Measurements from ENCODE around the gene SCLT1.

Gene SCLT1

DNA sequence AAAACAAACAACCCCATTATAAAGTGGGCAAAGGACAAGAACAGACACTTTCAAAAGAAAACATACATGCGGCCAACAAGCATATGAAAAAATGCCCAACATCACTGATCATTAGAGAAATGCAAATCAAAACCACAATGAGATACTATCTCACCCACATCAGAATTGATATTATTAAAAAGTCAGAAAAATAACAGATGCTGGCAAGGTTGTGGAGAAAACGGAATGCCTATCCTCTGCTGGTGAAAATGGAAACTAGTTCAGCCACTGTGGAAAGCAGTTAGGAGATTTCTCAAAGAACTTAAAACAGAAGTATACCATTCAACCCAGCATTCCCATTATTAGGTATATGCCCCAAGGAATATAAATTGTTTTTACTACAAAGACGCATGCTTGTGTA, 171.4 kb downstream of the SCLT1 start:
- no peak overlapping the region for H3K4me3 ChIP-seq (ENCODE audit: low read length)
- no peak for DNase-seq (ENCODE audit: low read depth)
- TF ChIP-seq, protein P1, sequence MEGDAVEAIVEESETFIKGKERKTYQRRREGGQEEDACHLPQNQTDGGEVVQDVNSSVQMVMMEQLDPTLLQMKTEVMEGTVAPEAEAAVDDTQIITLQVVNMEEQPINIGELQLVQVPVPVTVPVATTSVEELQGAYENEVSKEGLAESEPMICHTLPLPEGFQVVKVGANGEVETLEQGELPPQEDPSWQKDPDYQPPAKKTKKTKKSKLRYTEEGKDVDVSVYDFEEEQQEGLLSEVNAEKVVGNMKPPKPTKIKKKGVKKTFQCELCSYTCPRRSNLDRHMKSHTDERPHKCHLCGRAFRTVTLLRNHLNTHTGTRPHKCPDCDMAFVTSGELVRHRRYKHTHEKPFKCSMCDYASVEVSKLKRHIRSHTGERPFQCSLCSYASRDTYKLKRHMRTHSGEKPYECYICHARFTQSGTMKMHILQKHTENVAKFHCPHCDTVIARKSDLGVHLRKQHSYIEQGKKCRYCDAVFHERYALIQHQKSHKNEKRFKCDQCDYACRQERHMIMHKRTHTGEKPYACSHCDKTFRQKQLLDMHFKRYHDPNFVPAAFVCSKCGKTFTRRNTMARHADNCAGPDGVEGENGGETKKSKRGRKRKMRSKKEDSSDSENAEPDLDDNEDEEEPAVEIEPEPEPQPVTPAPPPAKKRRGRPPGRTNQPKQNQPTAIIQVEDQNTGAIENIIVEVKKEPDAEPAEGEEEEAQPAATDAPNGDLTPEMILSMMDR (conservative IDR thresholded peaks at IDR 0.05; ENCODE audit: low read length) = no peak

DNA sequence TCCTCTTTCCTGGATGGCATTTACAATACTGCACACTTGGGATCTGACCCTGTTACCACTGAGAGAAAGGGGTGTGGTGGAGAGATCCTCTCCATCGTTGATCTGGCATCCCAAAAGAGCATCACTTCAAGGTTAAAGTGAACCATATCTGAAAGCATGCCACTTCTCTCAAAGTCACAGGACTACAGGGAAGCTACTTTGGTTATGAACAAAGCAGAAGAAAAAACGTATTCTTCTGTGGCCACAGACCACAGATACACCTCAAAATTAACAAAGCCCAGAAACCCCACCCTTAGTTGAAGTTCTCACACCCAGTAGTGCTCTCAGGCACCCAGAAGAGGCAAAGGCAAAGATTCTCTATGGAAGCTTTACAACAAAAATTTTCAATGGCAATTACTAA, 175.6 kb downstream of the SCLT1 start:
- DNase-seq (ENCODE audit: low read depth) = no peak
- H3K4me3 ChIP-seq (ENCODE audit: low read length) = no peak overlapping the region
- TF ChIP-seq, protein P1 (conservative IDR thresholded peaks at IDR 0.05; ENCODE audit: low read length) = no peak

DNA sequence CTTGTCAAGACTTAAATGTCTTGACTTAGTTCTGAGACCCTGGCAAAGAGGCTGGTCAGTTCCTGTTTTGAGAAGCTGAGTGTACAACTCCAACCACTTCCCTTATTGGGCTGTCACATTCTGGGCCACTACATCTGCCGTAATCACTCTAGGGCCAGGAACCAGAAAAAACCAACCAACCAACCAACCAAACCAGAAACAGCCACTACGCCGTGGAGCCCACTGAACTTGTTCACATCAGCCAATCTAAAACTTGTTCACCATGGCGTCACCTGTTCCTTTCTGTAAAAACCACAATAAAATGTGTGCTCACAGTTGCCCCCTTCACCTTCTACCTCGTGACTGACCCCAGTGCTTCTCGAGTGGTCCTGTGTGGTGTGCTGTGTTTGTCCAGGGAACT, 176.5 kb downstream of the SCLT1 start:
- TF ChIP-seq, protein P1 (conservative IDR thresholded peaks at IDR 0.05; ENCODE audit: low read length) = no peak
- H3K4me3 ChIP-seq (ENCODE audit: low read length) = no peak overlapping the region
- no peak for DNase-seq (ENCODE audit: low read depth)

DNA sequence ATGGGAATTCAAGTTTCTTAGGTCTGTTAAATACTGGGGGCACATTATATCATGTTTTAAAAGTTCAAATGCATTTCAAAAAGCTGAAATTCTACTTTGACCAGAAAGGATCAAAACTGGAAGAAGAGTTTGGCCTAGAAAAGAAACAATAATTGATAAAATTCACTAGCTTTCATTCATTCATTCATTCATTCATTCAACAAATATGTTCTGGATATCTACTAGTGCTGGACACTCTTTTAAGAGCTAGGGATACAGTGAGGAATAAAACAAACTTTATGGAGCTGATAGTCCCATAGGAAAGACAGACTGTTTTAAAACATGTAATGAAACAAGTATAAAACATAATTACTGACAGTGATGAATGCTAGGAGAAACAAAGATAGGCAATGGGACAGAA, 177.8 kb downstream of the SCLT1 start:
- no peak overlapping the region for H3K4me3 ChIP-seq (ENCODE audit: low read length)
- no peak for DNase-seq (ENCODE audit: low read depth)
- TF ChIP-seq, protein P1 (conservative IDR thresholded peaks at IDR 0.05; ENCODE audit: low read length) = no peak

DNA sequence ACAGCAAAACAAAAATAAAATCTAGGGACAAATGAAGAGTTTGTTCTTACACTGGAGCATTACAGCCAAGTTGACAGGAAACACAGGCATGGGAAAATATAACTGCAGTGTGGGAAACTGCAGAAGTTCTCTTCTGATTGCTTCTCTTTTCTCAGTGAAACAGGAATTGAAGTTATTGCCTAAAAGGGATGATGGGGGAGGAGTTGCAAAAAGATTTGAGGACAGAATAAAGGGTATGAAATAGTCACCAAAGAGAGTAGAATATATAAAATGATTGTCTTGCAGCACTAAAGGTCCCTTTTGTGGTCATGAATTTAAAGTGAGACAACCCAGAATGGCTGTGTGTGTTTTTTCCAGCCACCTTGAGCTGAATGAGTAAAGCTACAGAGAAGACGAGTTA, 180.1 kb downstream of the SCLT1 start:
- H3K4me3 ChIP-seq (ENCODE audit: low read length) = no peak overlapping the region
- TF ChIP-seq, protein P1 (conservative IDR thresholded peaks at IDR 0.05; ENCODE audit: low read length) = no peak
- DNase-seq (ENCODE audit: low read depth) = no peak

DNA sequence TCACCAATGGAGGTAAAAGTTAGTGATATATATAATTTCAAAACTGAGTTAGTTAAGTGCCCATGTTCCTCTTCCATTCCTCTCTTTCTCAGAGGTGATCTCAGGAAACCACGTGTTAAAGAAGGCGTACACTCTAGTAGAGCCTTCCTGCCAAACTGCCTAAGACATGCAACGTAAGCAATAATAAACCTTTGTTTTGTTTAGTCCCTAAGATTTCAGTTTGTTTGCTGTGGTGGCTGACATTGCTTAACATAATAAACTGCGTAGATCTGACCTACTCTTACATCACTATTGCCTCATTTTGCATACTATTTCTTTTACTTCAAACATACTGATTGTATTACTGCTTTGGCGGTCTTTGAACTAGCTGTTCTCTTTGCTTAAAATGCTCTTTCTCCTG, 184.6 kb downstream of the SCLT1 start:
- no peak for DNase-seq (ENCODE audit: low read depth)

DNA sequence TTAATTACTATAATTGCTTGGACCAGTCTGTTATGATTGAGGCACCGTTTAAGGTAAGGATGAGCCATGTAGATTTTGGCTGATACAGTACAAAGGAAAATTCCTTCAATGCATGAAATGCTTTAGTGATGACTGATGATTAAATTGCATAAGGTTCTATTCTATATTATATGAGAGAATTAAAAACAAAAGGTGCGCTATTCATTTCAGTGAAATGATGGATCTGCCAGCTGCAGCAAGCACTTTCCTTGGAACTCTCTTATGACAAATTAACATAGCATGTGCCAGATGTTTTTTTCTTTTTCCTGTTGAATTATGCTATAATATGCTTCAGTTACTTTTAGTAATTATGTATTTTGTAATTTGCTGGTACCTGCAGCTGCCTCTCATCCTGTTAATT, 185.4 kb downstream of the SCLT1 start:
- TF ChIP-seq, protein P1 (conservative IDR thresholded peaks at IDR 0.05; ENCODE audit: low read length) = no peak
- no peak for DNase-seq (ENCODE audit: low read depth)
- H3K4me3 ChIP-seq (ENCODE audit: low read length) = no peak overlapping the region

More for the DNA sequence above, 184.6 kb downstream of the SCLT1 start:
- TF ChIP-seq, protein P1 (conservative IDR thresholded peaks at IDR 0.05; ENCODE audit: low read length) = no peak
- H3K4me3 ChIP-seq (ENCODE audit: low read length) = no peak overlapping the region

Measured in AG10803 (cell line).